Measurements from ENCODE around the gene ANGPTL8. TPM values are rescaled to one million over a fixed set of nuclear protein-coding genes. Genes with fewer than 3 reads are reported as not detected.

Gene ANGPTL8
- total and polyA plus RNA-seq, 2 of the 13 experiments (the other 11 are each of a cell fraction or from before 2014, with no cell fraction given), result 27.3 to 243 TPM

GRCh38 chr19:11242864-11243797 lies 3.7 kb downstream of the ANGPTL8 start (continued):
- TF ChIP-seq ZBTB49 (CRISPR knock-in tag; IDR thresholded peaks at IDR 0.05; ENCODE audit: borderline replicate concordance) (no peak), ZNF580 (CRISPR knock-in tag; IDR thresholded peaks at IDR 0.05; ENCODE audit: borderline replicate concordance, low read depth) (no peak), ZSCAN29 (CRISPR knock-in tag; conservative IDR thresholded peaks at IDR 0.05) (no peak), HMGXB3 (CRISPR knock-in tag; IDR thresholded peaks at IDR 0.05; ENCODE audit: borderline replicate concordance) (peak; percentile 39; the same call in 1 of the 2 replicates), PBX2 (CRISPR knock-in tag; IDR thresholded peaks at IDR 0.05) (no peak), ZNF232 (CRISPR knock-in tag; IDR thresholded peaks at IDR 0.05; ENCODE audit: borderline replicate concordance) (no peak; the same call in 1 of the 2 replicates), ZBTB20 (CRISPR knock-in tag; IDR thresholded peaks at IDR 0.05; ENCODE audit: borderline replicate concordance, low read depth) (peak; percentile 45; the same call in 1 of the 2 replicates), MYNN (CRISPR knock-in tag; IDR thresholded peaks at IDR 0.05; ENCODE audit: low read depth) (no peak), ATF2 (CRISPR knock-in tag; IDR thresholded peaks at IDR 0.05) (0 out of 2 replicates have a peak, but pooled peaks have one; percentile 8), ZNF747 (CRISPR knock-in tag; IDR thresholded peaks at IDR 0.05; ENCODE audit: borderline replicate concordance) (peak; percentile 20; the same call in 1 of the 2 replicates)

Measured in HepG2 (cell line).